PC-3 (cell line): ENCODE data around the gene TRIM44. TPM values are rescaled to one million over a fixed set of nuclear protein-coding genes. Genes with fewer than 3 reads are reported as not detected.

ENCODE experiments used
- ATAC-seq: fragments of 200-7000 bp; cut with Tn5 transposase; 2 replicates; pipeline ENCODE4 v1.9.1; 2020; ENCODE audit warnings: mild to moderate bottlenecking, moderate library complexity
- BruUV-seq: library from RNA; stranded (reverse); fragments of 400-500 nt; replicated peaks from 2 replicates; lab custom pipeline; 2021; lab: Mats Ljungman, UMichigan
- CTCF ChIA-PET: fragments of 300-600 bp; sonication (Branson Sonifier 250); formaldehyde crosslinking; loops from one replicate; lab custom pipeline; 2022; ENCODE audit warnings: antibody characterized with exemption; lab: Charles Lee
- POLR2A ChIA-PET: fragments of 300-600 bp; sonication (Branson Sonifier 250); formaldehyde crosslinking; loops from one replicate; lab custom pipeline; 2022; ENCODE audit warnings: antibody characterized with exemption; ENCODE audit not compliant: unreplicated experiment; lab: Charles Lee
- DNase-seq: peaks from one replicate; pipeline ENCODE4 v3.0.0-alpha.2; 2015
- H2AFZ ChIP-seq: fragments of 300-600 bp; sonication (generic); 2 replicates; pipeline ENCODE4 v1.6.0; 2016; ENCODE audit warnings: antibody characterized with exemption, low read length
- H3F3A ChIP-seq: fragments of 300-600 bp; sonication (generic); one replicate; pipeline ENCODE4 v1.6.0; 2017; ENCODE audit warnings: antibody characterized with exemption, low read length, control low read depth, mild to moderate bottlenecking; ENCODE audit not compliant: unreplicated experiment
- H3K27ac ChIP-seq: fragments of 300-600 bp; sonication (generic); 2 replicates; pipeline ENCODE4 v1.5.1; 2016; ENCODE audit warnings: mild to moderate bottlenecking, low read length
- H3K27me3 ChIP-seq: fragments of 300-600 bp; sonication (generic); 2 replicates; pipeline ENCODE4 v1.6.1; 2016; ENCODE audit warnings: low read length, mixed read lengths
- H3K36me3 ChIP-seq: fragments of 300-600 bp; sonication (generic); 2 replicates; pipeline ENCODE4 v1.6.1; 2016; ENCODE audit warnings: low read depth, mixed run types, low read length, mixed read lengths
- H3K4me1 ChIP-seq: fragments of 300-600 bp; sonication (generic); 2 replicates; pipeline ENCODE4 v1.5.1; 2016; ENCODE audit warnings: low read length; ENCODE audit not compliant: insufficient read depth
- H3K4me2 ChIP-seq: fragments of 300-600 bp; sonication (generic); 2 replicates; pipeline ENCODE4 v1.6.0; 2016; ENCODE audit warnings: low read length
- H3K4me3 ChIP-seq: fragments of 300-600 bp; sonication (generic); 2 replicates; pipeline ENCODE4 v1.5.1; 2016; ENCODE audit warnings: mild to moderate bottlenecking, low read length, mixed read lengths
- H3K79me2 ChIP-seq: fragments of 300-600 bp; sonication (generic); 2 replicates; pipeline ENCODE4 v1.6.1; 2017; ENCODE audit warnings: low read length, mixed read lengths
- H3K9ac ChIP-seq: fragments of 300-600 bp; sonication (generic); 2 replicates; pipeline ENCODE4 v1.6.0; 2016; ENCODE audit warnings: mild to moderate bottlenecking, low read length
- H3K9me2 ChIP-seq: fragments of 300-600 bp; sonication (generic); replicated peaks from 2 replicates; pipeline ENCODE4 v1.6.1; 2016; ENCODE audit warnings: mixed run types, low read length, mixed read lengths
- H3K9me3 ChIP-seq: fragments of 300-600 bp; sonication (generic); 2 replicates; pipeline ENCODE4 v1.6.1; 2016; ENCODE audit warnings: low read length, mixed read lengths
- H4K20me1 ChIP-seq: fragments of 300-600 bp; sonication (generic); 2 replicates; pipeline ENCODE4 v1.6.1; 2016; ENCODE audit warnings: low read length, mixed read lengths
- CTCF ChIP-seq: fragments of 300-600 bp; sonication (generic); conservative IDR thresholded peaks from 2 replicates; pipeline ENCODE4 v1.5.1; 2017; ENCODE audit warnings: antibody characterized with exemption, low read depth, mild to moderate bottlenecking, low read length
- EZH2 ChIP-seq: fragments of 300-600 bp; sonication (generic); IDR thresholded peaks from one replicate; pipeline ENCODE4 v1.6.1; 2017; ENCODE audit warnings: antibody characterized with exemption, mild to moderate bottlenecking, low read length; ENCODE audit not compliant: unreplicated experiment
- EZH2phosphoT487 ChIP-seq: fragments of 300-600 bp; sonication (generic); IDR thresholded peaks from 2 replicates; pipeline ENCODE4 v1.6.1; 2018; ENCODE audit warnings: mild to moderate bottlenecking, antibody characterized with exemption, low read length, borderline replicate concordance
- intact Hi-C: fragments of 100-400 bp; cut with micrococcal nuclease; formaldehyde crosslinking; loops from 2 replicates; pipeline ENCODE4 v1.9.0; 2023
- total RNA-seq: library from RNA; depleted of rRNA; stranded (reverse); fragments of >200 nt; gene quantifications from 2 replicates; pipeline ENCODE4 v1.2.3, GENCODE V29; 2014

Gene TRIM44
- total RNA-seq, 1 experiment from 2014 or later, result 14.0 TPM

GRCh38 chr11:35799655-35800054 is 137.1 kb downstream of the TRIM44 start:
- TF ChIP-seq EZH2 (no peak), CTCF (no peak; the same call in 1 of the 2 replicates), EZH2phosphoT487 (no peak)
- Histone ChIP-seq H3K9me3 (no peaks in the 10 kb centered on the region), H3K27me3 (no peaks in the 10 kb centered on the region), H3K4me3 (no peak overlapping the region), H3K36me3 (no peaks in the 10 kb centered on the region; the same call in 1 of the 2 replicates), H4K20me1 (no peaks in the 10 kb centered on the region), H2AFZ (no peak overlapping the region), H3F3A (peaks cover 15% of the 10 kb centered on the region), H3K27ac (no peak overlapping the region), H3K9ac (no peak overlapping the region), H3K9me2 (no peaks in the 10 kb centered on the region), H3K4me2 (no peak overlapping the region), H3K79me2 (peaks cover 21% of the 10 kb centered on the region), H3K4me1 (peaks cover 48% of the 10 kb centered on the region)
- BruUV-seq, result no TSS peak
- intact Hi-C loops, result loop anchor here (5.0 to 10.0 kb wide), 3 partner anchors 75 to 315 kb away; partner anchors contain the start of gene FJX1
- ATAC-seq, result no peak
- ChIA-PET POLR2A (no interaction called here), CTCF (interaction anchor here (1.4 kb wide), 1 partner anchor 22 kb away, joined by 6 read pairs; no protein-coding TSS in a partner anchor)
- DNase-seq, result no peak

- peaks cover 21% of the 10 kb centered on the region for H3K79me2 ChIP-seq
- DNase-seq, result no peak
- TF ChIP-seq EZH2, result no peak
- no peak for TF ChIP-seq EZH2phosphoT487
- TF ChIP-seq CTCF, result no peak
- H3K9me2 ChIP-seq, result no peaks in the 10 kb centered on the region
- BruUV-seq, result no TSS peak
- CTCF ChIA-PET, result no interaction called here
- H3K4me3 ChIP-seq, result no peak overlapping the region
- POLR2A ChIA-PET, result no interaction called here
- peaks cover 7% of the 10 kb centered on the region for H3F3A ChIP-seq
- intact Hi-C loops, result no loop called here
- H4K20me1 ChIP-seq, result no peaks in the 10 kb centered on the region
- H3K4me2 ChIP-seq, result no peak overlapping the region
- no peak for ATAC-seq
- H2AFZ ChIP-seq, result no peak overlapping the region
- H3K9ac ChIP-seq, result no peak overlapping the region
- no peaks in the 10 kb centered on the region for H3K27me3 ChIP-seq
- H3K36me3 ChIP-seq, result peaks cover 3% of the 10 kb centered on the region; the same call in 1 of the 2 replicates
- H3K27ac ChIP-seq, result no peak overlapping the region
- no peaks in the 10 kb centered on the region for H3K9me3 ChIP-seq
- peaks cover 32% of the 10 kb centered on the region for H3K4me1 ChIP-seq
Measured at GRCh38 chr11:35800970-35801953, 138.7 kb downstream of the TRIM44 start.

GRCh38 chr11:35802221-35802620 is 139.6 kb downstream of the TRIM44 start:
- Histone ChIP-seq H4K20me1 (no peaks in the 10 kb centered on the region), H3K79me2 (peaks cover 19% of the 10 kb centered on the region), H3K9ac (no peak overlapping the region), H3K4me3 (no peak overlapping the region), H3F3A (peaks cover under 1% of the 10 kb centered on the region), H3K36me3 (peaks cover 3% of the 10 kb centered on the region; the same call in 1 of the 2 replicates), H3K4me2 (no peak overlapping the region), H3K9me3 (no peaks in the 10 kb centered on the region), H3K27ac (no peak overlapping the region), H2AFZ (no peak overlapping the region), H3K9me2 (no peaks in the 10 kb centered on the region), H3K4me1 (peaks cover 24% of the 10 kb centered on the region), H3K27me3 (no peaks in the 10 kb centered on the region)
- TF ChIP-seq EZH2, result no peak
- no peak for TF ChIP-seq CTCF
- no peak for TF ChIP-seq EZH2phosphoT487
- no peak for ATAC-seq
- ChIA-PET CTCF (no interaction called here), POLR2A (no interaction called here)
- no peak for DNase-seq
- intact Hi-C loops, result no loop called here
- no TSS peak for BruUV-seq
